ENCODE data around the gene HPN. TPM values are rescaled to one million over a fixed set of nuclear protein-coding genes. Genes with fewer than 3 reads are reported as not detected.

The HPN gene
- total and polyA plus RNA-seq, 2 donors (not counting 3 experiments of a cell fraction or from before 2014, with no cell fraction given) = 0.10 TPM; not detected in 1

DNA sequence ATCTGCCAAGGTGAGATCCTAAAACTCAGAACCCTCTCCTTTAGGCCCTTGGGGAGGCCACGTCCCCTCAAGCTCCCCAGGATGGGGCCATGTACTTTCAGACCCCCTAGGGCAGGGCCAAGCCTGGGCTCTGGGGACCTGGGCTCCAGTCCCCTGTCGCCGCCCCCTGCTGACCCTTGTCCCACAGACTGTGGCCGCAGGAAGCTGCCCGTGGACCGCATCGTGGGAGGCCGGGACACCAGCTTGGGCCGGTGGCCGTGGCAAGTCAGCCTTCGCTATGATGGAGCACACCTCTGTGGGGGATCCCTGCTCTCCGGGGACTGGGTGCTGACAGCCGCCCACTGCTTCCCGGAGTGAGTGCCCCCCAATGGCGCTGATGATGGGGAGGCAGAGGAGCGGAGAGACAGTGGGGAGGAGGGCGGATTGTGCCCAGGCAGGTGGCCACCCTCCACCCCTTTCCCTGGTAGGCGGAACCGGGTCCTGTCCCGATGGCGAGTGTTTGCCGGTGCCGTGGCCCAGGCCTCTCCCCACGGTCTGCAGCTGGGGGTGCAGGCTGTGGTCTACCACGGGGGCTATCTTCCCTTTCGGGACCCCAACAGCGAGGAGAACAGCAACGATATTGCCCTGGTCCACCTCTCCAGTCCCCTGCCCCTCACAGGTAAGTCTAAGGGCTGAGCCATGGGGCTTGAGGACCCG is 18.8 kb downstream of the HPN start:
- intact Hi-C loops (cut with micrococcal nuclease) = no loop called here
- DNase-seq (ENCODE audit: low read depth, low spot score) = no peak
- dilution Hi-C loops (cut with MboI; ENCODE audit: extremely low pct_ligation_motif_present, low sequenced_read_pairs) = no loop called here
- Histone ChIP-seq H3K36me3 (ENCODE audit: control insufficient read depth in 2 of 2, extremely low read depth in 1 of 2, insufficient read depth in 2 of 2, low read length in 2 of 2) (no peaks in the 10 kb centered on the region), H3K4me1 (ENCODE audit: control insufficient read depth, extremely low read depth, insufficient read depth, low read length) (no peaks in the 10 kb centered on the region), H3K4me2 (ENCODE audit: insufficient read depth, low read length) (no peak overlapping the region), H3K9ac (replicated peaks; ENCODE audit: extremely low read depth, insufficient read depth, low read length) (no peak overlapping the region), H3K27ac (ENCODE audit: insufficient read depth, low read depth, low read length) (no peak overlapping the region), H3K9me3 (replicated peaks; ENCODE audit: control insufficient read depth, insufficient read depth, low read length) (no peaks in the 10 kb centered on the region), H3K27me3 (ENCODE audit: control insufficient read depth in 2 of 2, insufficient read depth in 2 of 2, low read length in 2 of 2) (peaks cover 0 to 3% of the 10 kb centered on the region in 2 experiments), H3K9me1 (replicated peaks; ENCODE audit: control insufficient read depth, extremely low read depth, insufficient read depth, low read length) (no peaks in the 10 kb centered on the region), H3K79me2 (ENCODE audit: control insufficient read depth, insufficient read depth, low read length) (no peaks in the 10 kb centered on the region), H3K4me3 (replicated peaks in 1 of 3; ENCODE audit: insufficient read depth in 1 of 3, low read depth in 1 of 3, low read length in 3 of 3) (no peak overlapping the region), H4K20me1 (replicated peaks; ENCODE audit: control insufficient read depth, extremely low read depth, insufficient read depth, low read length) (no peaks in the 10 kb centered on the region), H2AFZ (ENCODE audit: low read depth, low read length) (no peak overlapping the region)
- TF ChIP-seq, protein P1, sequence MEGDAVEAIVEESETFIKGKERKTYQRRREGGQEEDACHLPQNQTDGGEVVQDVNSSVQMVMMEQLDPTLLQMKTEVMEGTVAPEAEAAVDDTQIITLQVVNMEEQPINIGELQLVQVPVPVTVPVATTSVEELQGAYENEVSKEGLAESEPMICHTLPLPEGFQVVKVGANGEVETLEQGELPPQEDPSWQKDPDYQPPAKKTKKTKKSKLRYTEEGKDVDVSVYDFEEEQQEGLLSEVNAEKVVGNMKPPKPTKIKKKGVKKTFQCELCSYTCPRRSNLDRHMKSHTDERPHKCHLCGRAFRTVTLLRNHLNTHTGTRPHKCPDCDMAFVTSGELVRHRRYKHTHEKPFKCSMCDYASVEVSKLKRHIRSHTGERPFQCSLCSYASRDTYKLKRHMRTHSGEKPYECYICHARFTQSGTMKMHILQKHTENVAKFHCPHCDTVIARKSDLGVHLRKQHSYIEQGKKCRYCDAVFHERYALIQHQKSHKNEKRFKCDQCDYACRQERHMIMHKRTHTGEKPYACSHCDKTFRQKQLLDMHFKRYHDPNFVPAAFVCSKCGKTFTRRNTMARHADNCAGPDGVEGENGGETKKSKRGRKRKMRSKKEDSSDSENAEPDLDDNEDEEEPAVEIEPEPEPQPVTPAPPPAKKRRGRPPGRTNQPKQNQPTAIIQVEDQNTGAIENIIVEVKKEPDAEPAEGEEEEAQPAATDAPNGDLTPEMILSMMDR (IDR thresholded peaks at IDR 0.05; ENCODE audit: extremely low read depth in 1 of 2, insufficient read depth in 1 of 2, low read depth in 1 of 2, low read length in 2 of 2) = no peak
- TF ChIP-seq JUN (IDR thresholded peaks at IDR 0.05; ENCODE audit: borderline replicate concordance, insufficient read depth, insufficient read length, low read depth) = no peak
- TF ChIP-seq POLR2A (IDR thresholded peaks at IDR 0.05; ENCODE audit: low read depth, low read length) = no peak
- TF ChIP-seq EZH2 (IDR thresholded peaks at IDR 0.05; ENCODE audit: borderline replicate concordance, low read depth, low read length, severe bottlenecking) = no peak
- TF ChIP-seq POLR2AphosphoS5 (IDR thresholded peaks at IDR 0.05; ENCODE audit: insufficient read depth, low read depth, low read length) = no peak
- TF ChIP-seq FOS (IDR thresholded peaks at IDR 0.05; ENCODE audit: borderline replicate concordance, insufficient read depth, low read length) = no peak
- TF ChIP-seq GATA2 (IDR thresholded peaks at IDR 0.05; ENCODE audit: insufficient read depth, insufficient read length, low read depth, low read length) = no peak
- TF ChIP-seq, protein P2, sequence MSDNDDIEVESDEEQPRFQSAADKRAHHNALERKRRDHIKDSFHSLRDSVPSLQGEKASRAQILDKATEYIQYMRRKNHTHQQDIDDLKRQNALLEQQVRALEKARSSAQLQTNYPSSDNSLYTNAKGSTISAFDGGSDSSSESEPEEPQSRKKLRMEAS (IDR thresholded peaks at IDR 0.05; ENCODE audit: insufficient read depth, insufficient read length) = no peak
- no peak for TF ChIP-seq MYC (IDR thresholded peaks at IDR 0.05; ENCODE audit: low read depth, low read length)
- ChIA-PET CTCF (interaction anchor here (1.8 kb wide), 1 partner anchor 16 kb away, joined by 10 read pairs; no protein-coding TSS in a partner anchor), POLR2A (no interaction called here)
- FAIRE-seq = no peak
- BruUV-seq (replicated peaks) = no TSS peak
